Measurements from ENCODE around the gene AGTRAP. TPM values are rescaled to one million over a fixed set of nuclear protein-coding genes. Genes with fewer than 3 reads are reported as not detected.

Gene AGTRAP
- total and polyA plus RNA-seq, 9 of the 15 experiments (the other 6 are each of a cell fraction or from before 2014, with no cell fraction given): 26.8 to 105 (median 57.5) TPM

- TF ChIP-seq MGA (IDR thresholded peaks at IDR 0.05): peak; percentile 48
- peak; percentile 84 for TF ChIP-seq PRDM10 (IDR thresholded peaks at IDR 0.05; ENCODE audit: partially characterized antibody)
- TF ChIP-seq FOXP1 (CRISPR knock-in tag; IDR thresholded peaks at IDR 0.05): peak; percentile 21; the same call in 1 of the 2 replicates
- TF ChIP-seq RBFOX2 (IDR thresholded peaks at IDR 0.05; ENCODE audit: low read depth, low read length): 0 out of 2 replicates have a peak, but pooled peaks have one; percentile 31
- TF ChIP-seq SMC3 (conservative IDR thresholded peaks at IDR 0.05; ENCODE audit: insufficient read depth, low read depth, low read length): no peak
- no peak for TF ChIP-seq NKRF (IDR thresholded peaks at IDR 0.05; ENCODE audit: borderline replicate concordance)
These were observed 28.2 kb upstream of the AGTRAP start (continued) for GRCh38 chr1:11707621-11708276.
